Retinal pigment epithelial cell (primary cell): Measurements from ENCODE around the gene PRPF38B.

Experiments
- DNase-seq: peaks from one replicate; pipeline ENCODE4 v3.0.0-alpha.2; 2010; ENCODE audit warnings: low read depth
- H3K4me3 ChIP-seq: 2 replicates; pipeline ENCODE4 v1.5.1; 2011; ENCODE audit warnings: mild to moderate bottlenecking, low read length, control low read depth, moderate library complexity
- CTCF ChIP-seq: conservative IDR thresholded peaks from 2 replicates; pipeline ENCODE4 v1.5.1; 2011; ENCODE audit warnings: low read depth, low read length, control low read depth, inconsistent platforms

PRPF38B gene

GRCh38 chr1:108685529-108685928 lies 6.6 kb upstream of the PRPF38B start:
- no peak overlapping the region for H3K4me3 ChIP-seq
- no peak for DNase-seq
- no peak for TF ChIP-seq CTCF

GRCh38 chr1:108686614-108687313 lies 5.3 kb upstream of the PRPF38B start:
- no peak for TF ChIP-seq CTCF
- no peak for DNase-seq
- no peak overlapping the region for H3K4me3 ChIP-seq

- TF ChIP-seq CTCF: no peak
- no peak for DNase-seq
- H3K4me3 ChIP-seq: peak overlapping the region; percentile 96
These were observed 775 bp upstream of the PRPF38B start for GRCh38 chr1:108691128-108691941.

GRCh38 chr1:108692724-108693655 lies 880 bp downstream of the PRPF38B start:
- TF ChIP-seq CTCF: peak; percentile 32
- peak overlapping the region; percentile 96 for H3K4me3 ChIP-seq
- DNase-seq: peak; percentile 46

GRCh38 chr1:108695535-108695934 lies 3.4 kb downstream of the PRPF38B start:
- no peak overlapping the region for H3K4me3 ChIP-seq
- DNase-seq: no peak
- TF ChIP-seq CTCF: no peak

GRCh38 chr1:108699375-108700332 lies 7.5 kb downstream of the PRPF38B start:
- TF ChIP-seq CTCF: no peak
- no peak overlapping the region for H3K4me3 ChIP-seq
- no peak for DNase-seq
